ENCODE measurements around the gene ODAD2. TPM values are rescaled to one million over a fixed set of nuclear protein-coding genes. Genes with fewer than 3 reads are reported as not detected.
A peak's percentile ranks its signal among the peaks of the same experiment; 100 is the strongest.

The ODAD2 gene
- total and polyA plus RNA-seq, 4 experiments from 2014 or later = 0.14 to 0.32 TPM; not detected in 2

DNA sequence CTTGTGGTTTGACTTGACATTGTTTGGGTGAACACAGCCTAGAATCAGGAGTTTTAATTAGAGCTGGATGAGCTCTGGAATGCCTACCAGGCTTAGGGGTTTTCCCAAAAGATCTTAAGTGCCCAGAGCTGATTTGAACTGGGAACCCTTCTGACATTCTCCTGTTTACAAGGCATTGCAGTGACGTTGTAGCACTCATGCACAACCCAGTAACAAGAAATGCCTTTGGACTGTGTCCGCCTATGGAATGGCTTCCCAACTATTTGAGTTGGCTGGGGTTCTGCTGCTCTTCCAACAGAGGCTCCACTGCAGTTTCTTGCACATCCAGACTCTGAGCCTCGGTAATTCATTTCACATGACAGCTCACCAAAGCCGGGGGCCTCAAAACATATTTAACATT, 176.6 kb downstream of the ODAD2 start:
- no peaks in the 10 kb centered on the region for H3K4me1 Mint-ChIP-seq
- no peaks in the 10 kb centered on the region for H3K36me3 ChIP-seq (ENCODE audit: insufficient read depth, low read length)
- H3K9me3 ChIP-seq (ENCODE audit: control insufficient read depth in 1 of 2, low read length in 2 of 2) = no peaks in the 10 kb centered on the region
- no peaks in the 10 kb centered on the region for H3K27me3 ChIP-seq (ENCODE audit: insufficient read depth, low read length)
- H3K27ac ChIP-seq (ENCODE audit: low read depth, low read length) = no peak overlapping the region
- H3K4me1 ChIP-seq (ENCODE audit: insufficient read depth, low read length) = no peaks in the 10 kb centered on the region
- no peak overlapping the region for H3K27ac Mint-ChIP-seq
- intact Hi-C loops (cut with micrococcal nuclease) = no loop called here
- DNase-seq = no peak
- ChIA-PET POLR2A (ENCODE audit: partially characterized antibody) (no interaction called here), CTCF (ENCODE audit: partially characterized antibody) (no interaction called here)
- peaks cover 0 to 6% (median 0%) of the 10 kb centered on the region in 8 donors for H3K9me3 Mint-ChIP-seq
- H3K27me3 Mint-ChIP-seq = peaks cover 3 to 8% of the 10 kb centered on the region in 2 donors
- no peaks in the 10 kb centered on the region for H3K36me3 Mint-ChIP-seq
- no peak overlapping the region for H3K4me3 Mint-ChIP-seq
- no peak overlapping the region for H3K4me3 ChIP-seq (ENCODE audit: low read length in 2 of 2)

- H3K27me3 Mint-ChIP-seq = peaks cover 3 to 8% of the 10 kb centered on the region in 2 donors
- no peak overlapping the region for H3K27ac ChIP-seq (ENCODE audit: low read depth, low read length)
- intact Hi-C loops (cut with micrococcal nuclease) = no loop called here
- H3K4me1 ChIP-seq (ENCODE audit: insufficient read depth, low read length) = no peaks in the 10 kb centered on the region
- DNase-seq = no peak
- CTCF ChIA-PET (ENCODE audit: partially characterized antibody) = no interaction called here
- no peaks in the 10 kb centered on the region for H3K27me3 ChIP-seq (ENCODE audit: insufficient read depth, low read length)
- H3K9me3 ChIP-seq (ENCODE audit: control insufficient read depth in 1 of 2, low read length in 2 of 2) = no peaks in the 10 kb centered on the region
- H3K4me3 ChIP-seq (ENCODE audit: low read length in 2 of 2) = no peak overlapping the region
- POLR2A ChIA-PET (ENCODE audit: partially characterized antibody) = no interaction called here
- H3K36me3 ChIP-seq (ENCODE audit: insufficient read depth, low read length) = no peaks in the 10 kb centered on the region
- H3K4me1 Mint-ChIP-seq = no peaks in the 10 kb centered on the region
- no peaks in the 10 kb centered on the region for H3K36me3 Mint-ChIP-seq
- no peak overlapping the region for H3K4me3 Mint-ChIP-seq
- H3K27ac Mint-ChIP-seq = no peak overlapping the region
- peaks cover 0 to 6% (median 0%) of the 10 kb centered on the region in 8 donors for H3K9me3 Mint-ChIP-seq
These were observed 178.2 kb downstream of the ODAD2 start for GRCh38 chr10:27820637-27821036.

DNA sequence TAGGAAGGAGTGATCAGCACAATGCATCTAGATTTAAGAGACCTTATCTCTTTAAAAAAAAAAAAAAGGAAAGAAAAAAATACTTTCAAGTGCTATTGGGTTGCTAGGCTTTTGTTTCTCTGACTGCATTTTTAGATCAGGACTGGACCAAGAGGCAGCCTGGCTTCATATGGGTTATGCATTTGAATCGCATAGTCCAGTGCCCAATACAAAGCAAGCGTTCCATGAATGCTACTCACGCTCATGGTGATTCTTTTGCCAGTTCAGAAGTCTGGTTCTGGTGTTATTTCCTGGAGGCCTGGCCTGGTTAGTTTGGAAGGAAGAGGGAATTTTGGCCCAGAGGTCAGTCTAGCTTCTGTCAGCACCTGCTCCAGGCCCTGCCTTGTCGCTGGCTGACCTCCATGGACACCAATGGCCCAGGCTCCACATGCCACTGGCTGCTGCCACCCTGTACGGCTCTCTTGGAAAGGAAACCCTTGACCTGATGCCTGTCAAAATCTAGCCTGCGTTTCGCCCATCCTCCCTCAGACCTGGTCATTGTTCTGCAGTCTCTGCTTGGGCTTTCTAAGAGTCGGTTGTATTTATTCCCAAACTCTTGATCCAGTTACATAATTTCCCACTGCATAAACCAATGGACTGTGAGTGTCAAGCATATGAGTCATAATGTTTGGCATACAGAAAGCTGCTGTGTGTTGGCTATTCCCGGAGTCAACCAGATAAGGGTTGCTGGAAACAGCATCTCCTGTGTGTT, 178.9 kb downstream of the ODAD2 start:
- H3K27ac Mint-ChIP-seq = peak overlapping the region in 1 of 7 donors; percentile 10
- intact Hi-C loops (cut with micrococcal nuclease) = no loop called here
- H3K4me1 Mint-ChIP-seq = no peaks in the 10 kb centered on the region
- peaks cover 3 to 8% of the 10 kb centered on the region in 2 donors for H3K27me3 Mint-ChIP-seq
- H3K27me3 ChIP-seq (ENCODE audit: insufficient read depth, low read length) = no peaks in the 10 kb centered on the region
- DNase-seq = no peak
- no peak overlapping the region for H3K4me3 ChIP-seq (ENCODE audit: low read length in 2 of 2)
- no peak overlapping the region for H3K4me3 Mint-ChIP-seq
- H3K4me1 ChIP-seq (ENCODE audit: insufficient read depth, low read length) = no peaks in the 10 kb centered on the region
- CTCF ChIA-PET (ENCODE audit: partially characterized antibody) = no interaction called here
- H3K36me3 ChIP-seq (ENCODE audit: insufficient read depth, low read length) = no peaks in the 10 kb centered on the region
- no peak overlapping the region for H3K27ac ChIP-seq (ENCODE audit: low read depth, low read length)
- no peaks in the 10 kb centered on the region for H3K9me3 ChIP-seq (ENCODE audit: control insufficient read depth in 1 of 2, low read length in 2 of 2)
- H3K9me3 Mint-ChIP-seq = peaks cover 0 to 6% (median 0%) of the 10 kb centered on the region in 8 donors
- H3K36me3 Mint-ChIP-seq = no peaks in the 10 kb centered on the region
- POLR2A ChIA-PET (ENCODE audit: partially characterized antibody) = no interaction called here

GRCh38 chr10:27816320-27816719, 182.6 kb downstream of the ODAD2 start:
- Histone ChIP-seq H3K4me1 (ENCODE audit: insufficient read depth, low read length) (no peaks in the 10 kb centered on the region), H3K4me3 (ENCODE audit: low read length in 2 of 2) (no peak overlapping the region), H3K36me3 (ENCODE audit: insufficient read depth, low read length) (no peaks in the 10 kb centered on the region), H3K9me3 (ENCODE audit: control insufficient read depth in 1 of 2, low read length in 2 of 2) (no peaks in the 10 kb centered on the region), H3K27me3 (ENCODE audit: insufficient read depth, low read length) (no peaks in the 10 kb centered on the region), H3K27ac (ENCODE audit: low read depth, low read length) (no peak overlapping the region)
- H3K27me3 Mint-ChIP-seq = peaks cover 3 to 4% of the 10 kb centered on the region in 2 donors
- ChIA-PET CTCF (ENCODE audit: partially characterized antibody) (no interaction called here), POLR2A (ENCODE audit: partially characterized antibody) (no interaction called here)
- no peaks in the 10 kb centered on the region for H3K36me3 Mint-ChIP-seq
- DNase-seq = no peak
- no peak overlapping the region for H3K4me3 Mint-ChIP-seq
- H3K27ac Mint-ChIP-seq = no peak overlapping the region
- intact Hi-C loops (cut with micrococcal nuclease) = no loop called here
- no peaks in the 10 kb centered on the region for H3K9me3 Mint-ChIP-seq
- no peaks in the 10 kb centered on the region for H3K4me1 Mint-ChIP-seq

- H3K4me3 Mint-ChIP-seq = no peak overlapping the region
- no peaks in the 10 kb centered on the region for H3K27me3 ChIP-seq (ENCODE audit: insufficient read depth, low read length)
- peaks cover 1 to 4% of the 10 kb centered on the region in 2 donors for H3K27me3 Mint-ChIP-seq
- no peak for DNase-seq
- H3K9me3 Mint-ChIP-seq = no peaks in the 10 kb centered on the region
- H3K4me3 ChIP-seq (ENCODE audit: low read length in 2 of 2) = no peak overlapping the region
- no peaks in the 10 kb centered on the region for H3K36me3 ChIP-seq (ENCODE audit: insufficient read depth, low read length)
- ChIA-PET POLR2A (ENCODE audit: partially characterized antibody) (no interaction called here), CTCF (ENCODE audit: partially characterized antibody) (no interaction called here)
- no peaks in the 10 kb centered on the region for H3K4me1 Mint-ChIP-seq
- H3K36me3 Mint-ChIP-seq = no peaks in the 10 kb centered on the region
- no peak overlapping the region for H3K27ac ChIP-seq (ENCODE audit: low read depth, low read length)
- H3K27ac Mint-ChIP-seq = no peak overlapping the region
- no peaks in the 10 kb centered on the region for H3K4me1 ChIP-seq (ENCODE audit: insufficient read depth, low read length)
- intact Hi-C loops (cut with micrococcal nuclease) = no loop called here
- no peaks in the 10 kb centered on the region for H3K9me3 ChIP-seq (ENCODE audit: control insufficient read depth in 1 of 2, low read length in 2 of 2)
These were observed 183.0 kb downstream of the ODAD2 start for GRCh38 chr10:27815846-27816245.

DNA sequence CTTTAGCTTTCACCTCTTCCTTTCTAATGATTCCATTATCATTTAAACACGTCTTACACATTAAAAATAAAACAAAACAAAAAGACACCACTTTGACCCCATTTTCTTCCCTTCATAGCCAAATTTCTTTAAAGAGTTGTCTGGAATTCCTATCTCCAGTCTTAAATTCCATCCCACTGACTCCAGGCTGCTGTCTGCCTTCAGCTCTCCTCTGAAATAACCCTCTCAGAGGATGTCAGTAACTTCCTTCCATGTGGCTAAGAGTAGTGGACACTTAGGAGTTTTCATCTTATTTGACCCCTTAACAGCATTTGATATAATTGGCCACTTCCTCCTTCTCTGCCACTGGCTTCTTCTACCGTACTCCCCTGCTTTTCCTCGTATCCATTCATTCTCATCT, 183.6 kb downstream of the ODAD2 start:
- Mint-ChIP-seq H3K36me3 (no peaks in the 10 kb centered on the region), H3K4me3 (no peak overlapping the region), H3K27ac (no peak overlapping the region), H3K27me3 (peaks cover 1 to 4% of the 10 kb centered on the region in 2 donors), H3K4me1 (no peaks in the 10 kb centered on the region), H3K9me3 (no peaks in the 10 kb centered on the region)
- Histone ChIP-seq H3K36me3 (ENCODE audit: insufficient read depth, low read length) (no peaks in the 10 kb centered on the region), H3K27ac (ENCODE audit: low read depth, low read length) (no peak overlapping the region), H3K4me3 (ENCODE audit: low read length in 2 of 2) (no peak overlapping the region), H3K27me3 (ENCODE audit: insufficient read depth, low read length) (no peaks in the 10 kb centered on the region), H3K4me1 (ENCODE audit: insufficient read depth, low read length) (no peaks in the 10 kb centered on the region), H3K9me3 (ENCODE audit: control insufficient read depth in 1 of 2, low read length in 2 of 2) (no peaks in the 10 kb centered on the region)
- POLR2A ChIA-PET (ENCODE audit: partially characterized antibody) = no interaction called here
- no peak for DNase-seq
- CTCF ChIA-PET (ENCODE audit: partially characterized antibody) = no interaction called here
- intact Hi-C loops (cut with micrococcal nuclease) = no loop called here

GRCh38 chr10:27805180-27805579, 193.7 kb downstream of the ODAD2 start:
- no peaks in the 10 kb centered on the region for H3K4me1 Mint-ChIP-seq
- no peaks in the 10 kb centered on the region for H3K9me3 ChIP-seq (ENCODE audit: control insufficient read depth in 1 of 2, low read length in 2 of 2)
- no peaks in the 10 kb centered on the region for H3K4me1 ChIP-seq (ENCODE audit: insufficient read depth, low read length)
- H3K4me3 ChIP-seq (ENCODE audit: low read length in 2 of 2) = no peak overlapping the region
- H3K27me3 Mint-ChIP-seq = peaks cover 14 to 16% of the 10 kb centered on the region in 2 donors
- no peak overlapping the region for H3K4me3 Mint-ChIP-seq
- CTCF ChIA-PET (ENCODE audit: partially characterized antibody) = no interaction called here
- no peak overlapping the region for H3K27ac ChIP-seq (ENCODE audit: low read depth, low read length)
- no peak overlapping the region for H3K27ac Mint-ChIP-seq
- POLR2A ChIA-PET (ENCODE audit: partially characterized antibody) = no interaction called here
- H3K36me3 ChIP-seq (ENCODE audit: insufficient read depth, low read length) = no peaks in the 10 kb centered on the region
- intact Hi-C loops (cut with micrococcal nuclease) = no loop called here
- no peaks in the 10 kb centered on the region for H3K36me3 Mint-ChIP-seq
- no peaks in the 10 kb centered on the region for H3K27me3 ChIP-seq (ENCODE audit: insufficient read depth, low read length)
- no peak for DNase-seq
- no peaks in the 10 kb centered on the region for H3K9me3 Mint-ChIP-seq

- Mint-ChIP-seq H3K9me3 (no peaks in the 10 kb centered on the region), H3K27ac (no peak overlapping the region), H3K36me3 (no peaks in the 10 kb centered on the region), H3K4me3 (no peak overlapping the region), H3K4me1 (no peaks in the 10 kb centered on the region), H3K27me3 (peaks cover 14 to 16% of the 10 kb centered on the region in 2 donors)
- Histone ChIP-seq H3K9me3 (ENCODE audit: control insufficient read depth in 1 of 2, low read length in 2 of 2) (no peaks in the 10 kb centered on the region), H3K4me1 (ENCODE audit: insufficient read depth, low read length) (no peaks in the 10 kb centered on the region), H3K27me3 (ENCODE audit: insufficient read depth, low read length) (no peaks in the 10 kb centered on the region), H3K4me3 (ENCODE audit: low read length in 2 of 2) (no peak overlapping the region), H3K27ac (ENCODE audit: low read depth, low read length) (no peak overlapping the region), H3K36me3 (ENCODE audit: insufficient read depth, low read length) (no peaks in the 10 kb centered on the region)
- ChIA-PET CTCF (ENCODE audit: partially characterized antibody) (no interaction called here), POLR2A (ENCODE audit: partially characterized antibody) (no interaction called here)
- intact Hi-C loops (cut with micrococcal nuclease) = no loop called here
- DNase-seq = no peak
These were observed 194.7 kb downstream of the ODAD2 start for GRCh38 chr10:27804136-27804535.

Measured in CD4-positive, alpha-beta memory T cell (primary cell).